ENCODE measurements around the gene NDST3.

The NDST3 gene

DNA sequence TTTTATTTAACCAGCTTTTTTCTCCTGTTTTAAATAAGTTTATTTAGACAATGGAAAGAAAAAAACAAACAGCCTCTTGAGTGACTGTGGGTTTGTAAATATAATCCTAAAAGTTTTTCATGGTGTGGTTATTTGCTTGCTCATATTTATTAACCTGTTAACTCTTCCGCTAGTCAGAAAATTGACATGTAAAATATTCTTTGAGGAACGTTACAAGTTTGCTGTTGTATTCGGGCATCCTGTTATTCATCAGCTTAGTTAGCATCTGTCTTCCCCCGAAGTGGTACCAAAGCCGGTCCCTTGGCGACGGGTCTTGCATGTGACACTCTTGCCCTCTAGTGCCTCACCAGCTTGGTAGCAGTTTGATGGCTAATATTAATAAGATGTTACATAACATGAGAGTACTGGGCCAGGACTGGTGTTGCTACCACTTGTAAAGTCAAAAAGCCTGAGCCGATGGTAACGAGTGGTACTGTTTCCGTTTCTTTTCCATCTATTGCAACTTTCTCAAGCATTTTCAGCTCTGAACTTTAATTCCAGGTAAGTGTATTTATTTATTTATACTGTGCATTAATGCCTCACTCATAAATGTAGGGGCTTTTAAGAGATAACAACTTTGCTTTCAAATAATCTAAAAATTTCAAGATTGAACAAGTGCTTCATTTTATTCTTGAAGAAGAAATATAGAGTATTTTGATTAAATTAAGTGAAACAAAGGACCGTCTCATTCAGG lies at the start of gene NDST3:
TSS of gene NDST3 (plus strand) at position 434 of the 733 bp plus-strand sequence. CDS start 19,425 bp downstream, outside the sequence.
- no peak for DNase-seq

DNA sequence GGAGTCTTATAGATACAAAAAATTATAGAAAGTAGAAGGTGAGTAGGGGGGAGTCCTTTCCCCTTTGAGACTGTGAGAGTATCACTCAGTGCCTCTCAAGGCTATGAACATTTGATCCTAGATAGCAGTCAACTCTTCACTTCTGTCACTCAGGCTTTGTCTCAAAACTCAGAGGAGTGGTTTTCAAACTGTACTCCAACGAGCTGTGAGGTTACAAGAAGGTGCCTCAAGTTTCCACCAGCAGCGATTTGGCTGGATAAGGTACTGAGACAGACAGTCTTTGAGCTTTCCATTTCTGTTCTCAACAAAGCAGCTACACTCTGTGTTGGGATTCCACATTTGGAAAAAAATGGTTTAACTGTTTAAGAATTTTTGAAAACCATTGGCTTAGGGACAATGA lies 48.0 kb upstream of the NDST3 start:
- DNase-seq, result no peak

DNA sequence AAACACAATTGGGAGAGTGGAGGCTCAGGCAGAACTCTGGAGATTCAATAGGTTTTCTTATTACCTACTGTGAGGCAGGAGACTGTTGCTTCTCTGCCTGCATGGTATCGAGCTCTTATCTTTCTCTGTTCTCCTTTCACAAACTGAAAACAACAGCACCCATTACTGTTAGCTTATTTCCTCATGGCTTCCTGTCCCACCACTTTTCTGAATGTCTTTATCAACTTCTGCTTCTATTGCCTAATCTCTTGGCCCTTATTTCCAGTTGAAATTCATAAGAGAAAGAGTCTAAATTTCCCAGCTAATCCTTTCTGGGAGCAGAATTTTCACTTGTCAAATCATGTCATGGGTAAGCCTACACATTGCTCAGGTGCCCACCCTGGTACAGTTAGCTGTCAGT lies 46.8 kb upstream of the NDST3 start:
- DNase-seq, result no peak

GRCh38 chr4:117996891-117997290 lies 37.4 kb upstream of the NDST3 start:
- no peak for DNase-seq

- DNase-seq, result no peak
Observed at GRCh38 chr4:118004088-118004487, 30.2 kb upstream of the NDST3 start.

- no peak for DNase-seq
Observed at GRCh38 chr4:118005883-118006282, 28.4 kb upstream of the NDST3 start.

GRCh38 chr4:118012142-118012541 lies 22.1 kb upstream of the NDST3 start:
- DNase-seq, result no peak

DNA sequence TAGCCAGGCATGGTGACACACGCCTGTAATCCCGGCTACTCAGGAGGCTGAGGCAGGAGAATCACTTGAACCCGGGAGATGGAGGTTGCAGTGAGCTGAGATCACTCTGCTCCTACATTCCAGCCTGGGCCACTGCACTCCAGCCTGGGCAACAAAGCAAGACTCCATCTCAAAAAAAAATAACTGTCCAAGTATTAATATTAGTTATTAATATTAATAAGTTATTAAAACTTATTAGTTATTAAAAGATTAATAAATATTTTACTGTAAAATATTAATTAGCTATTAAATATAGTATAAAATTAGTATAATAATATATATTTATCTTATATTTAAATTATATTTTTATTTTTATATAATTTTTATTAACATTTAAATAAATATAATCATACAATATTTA lies 19.5 kb upstream of the NDST3 start:
- no peak for DNase-seq

GRCh38 chr4:118018381-118019145 lies 15.7 kb upstream of the NDST3 start:
- no peak for DNase-seq

DNA sequence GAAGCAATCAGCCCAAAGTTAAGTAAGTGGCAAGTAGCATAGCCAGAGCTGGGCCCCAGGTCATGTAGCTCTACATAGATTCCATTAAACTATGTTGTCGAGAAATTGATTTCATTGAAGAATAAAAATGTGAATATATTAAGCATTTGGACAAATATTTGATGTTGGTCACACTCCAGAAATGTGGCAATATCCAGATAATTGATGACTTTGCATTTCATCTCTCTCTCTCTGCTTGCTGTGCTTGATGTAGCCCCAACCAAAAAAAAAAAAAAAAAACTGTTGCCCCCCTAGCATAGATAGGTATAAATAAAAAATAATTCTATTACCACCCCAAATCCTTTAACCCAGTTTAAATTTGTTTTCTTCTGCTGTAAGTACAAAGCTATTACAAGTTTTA lies 7.5 kb upstream of the NDST3 start:
- no peak for DNase-seq

GRCh38 chr4:118029224-118029623 lies 5.1 kb upstream of the NDST3 start:
- DNase-seq, result no peak

DNA sequence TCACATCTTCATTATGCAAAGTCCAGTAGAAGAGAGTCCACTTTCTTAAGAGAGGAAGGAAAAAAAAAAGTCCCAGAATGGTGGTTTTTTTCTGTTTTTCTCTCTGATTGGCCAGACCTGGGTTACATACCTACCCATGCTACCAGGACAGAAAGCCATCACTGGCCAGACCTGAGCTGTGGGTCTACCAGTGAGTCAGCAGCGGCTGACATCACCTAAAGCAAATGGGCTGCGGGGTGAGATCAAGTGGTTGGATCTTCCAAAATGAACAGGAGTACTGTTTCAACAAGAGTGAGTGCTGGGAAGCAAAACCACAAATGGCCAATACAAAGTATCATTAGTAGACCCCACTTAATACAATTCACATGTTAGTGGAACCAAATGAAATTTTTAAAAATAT lies 1.6 kb upstream of the NDST3 start:
- DNase-seq, result no peak

GRCh38 chr4:118033148-118034052 lies 886 bp upstream of the NDST3 start:
- DNase-seq, result no peak

- DNase-seq, result no peak
Observed at GRCh38 chr4:118035309-118035708, 1.0 kb downstream of the NDST3 start.

DNA sequence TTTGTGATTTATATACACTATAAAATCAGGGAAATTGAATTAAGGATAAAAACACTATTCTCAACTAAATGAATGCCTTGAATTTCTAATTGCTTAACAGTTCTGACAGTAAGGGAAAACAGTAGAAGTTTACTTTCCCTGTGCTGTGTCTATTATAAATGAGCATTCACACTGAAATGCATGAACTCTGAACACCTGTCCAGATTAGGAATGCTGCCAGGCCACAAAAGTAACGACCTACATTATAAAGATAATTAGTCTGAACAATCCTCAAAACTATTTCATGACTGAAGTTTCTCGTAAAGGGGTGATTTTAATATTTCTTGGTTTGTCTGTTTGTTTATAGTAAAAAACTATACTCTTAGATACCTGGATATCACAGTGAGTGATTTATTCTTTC lies 2.0 kb downstream of the NDST3 start:
- no peak for DNase-seq

DNA sequence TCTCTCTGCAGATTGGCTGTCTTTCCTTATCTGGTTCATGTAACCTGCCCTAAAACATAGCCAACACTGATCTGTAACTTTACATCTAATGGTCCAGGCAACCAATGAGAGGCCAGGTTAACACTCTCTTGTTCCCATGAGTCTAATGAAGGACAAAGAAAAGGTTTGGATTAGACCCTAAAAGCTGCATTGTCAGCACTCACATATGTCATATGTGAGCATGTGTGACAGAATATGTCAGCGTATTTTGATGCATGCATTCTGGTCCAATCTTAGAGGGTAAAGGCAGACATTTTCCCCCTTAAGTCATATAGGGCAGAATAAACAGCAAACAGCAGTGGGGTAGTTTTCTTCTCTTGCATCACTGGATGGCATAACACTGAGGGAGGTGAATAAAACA lies 3.7 kb downstream of the NDST3 start:
- no peak for DNase-seq

- no peak for DNase-seq
Observed at GRCh38 chr4:118046323-118046722, 12.0 kb downstream of the NDST3 start.

DNA sequence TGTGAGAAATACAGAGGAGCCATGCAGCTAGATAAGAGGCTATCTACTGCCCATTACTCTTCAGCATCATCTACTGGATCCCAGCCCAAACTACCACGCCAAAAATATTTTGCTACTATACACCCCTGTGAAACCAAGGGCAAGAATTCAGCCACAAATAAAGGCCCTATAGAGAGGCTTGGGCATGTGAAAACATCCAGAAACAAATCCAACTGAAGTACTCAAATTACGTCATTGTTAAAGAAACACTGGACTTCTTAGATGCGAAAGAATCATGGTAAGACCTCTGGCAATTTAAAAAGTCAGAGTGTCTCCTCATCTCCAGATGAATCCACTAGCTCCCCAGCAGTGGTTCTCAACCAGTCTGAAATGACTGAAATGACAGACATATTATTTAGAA lies 12.8 kb downstream of the NDST3 start:
- DNase-seq, result no peak

- DNase-seq, result no peak
Observed at GRCh38 chr4:118058955-118059354, 24.7 kb downstream of the NDST3 start.

DNA sequence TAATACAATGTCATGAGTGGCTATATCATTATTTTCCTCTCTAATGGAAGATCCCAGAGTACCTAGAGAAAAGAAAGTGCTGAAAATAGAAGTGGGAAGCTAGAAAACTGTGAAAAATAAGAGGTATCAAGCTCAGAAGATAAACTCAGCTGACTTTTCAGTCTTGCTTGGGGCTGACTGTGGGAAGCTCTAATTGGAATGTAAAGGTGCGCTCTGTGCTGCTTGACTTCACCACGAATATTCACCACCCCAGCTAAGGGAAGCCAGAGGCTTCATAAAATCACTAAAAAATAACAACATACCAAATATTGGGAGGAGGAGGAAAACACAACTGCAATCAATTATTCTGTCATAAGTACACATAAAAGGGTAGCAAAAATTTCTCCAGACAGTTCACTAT lies 25.1 kb downstream of the NDST3 start:
- no peak for DNase-seq

DNA sequence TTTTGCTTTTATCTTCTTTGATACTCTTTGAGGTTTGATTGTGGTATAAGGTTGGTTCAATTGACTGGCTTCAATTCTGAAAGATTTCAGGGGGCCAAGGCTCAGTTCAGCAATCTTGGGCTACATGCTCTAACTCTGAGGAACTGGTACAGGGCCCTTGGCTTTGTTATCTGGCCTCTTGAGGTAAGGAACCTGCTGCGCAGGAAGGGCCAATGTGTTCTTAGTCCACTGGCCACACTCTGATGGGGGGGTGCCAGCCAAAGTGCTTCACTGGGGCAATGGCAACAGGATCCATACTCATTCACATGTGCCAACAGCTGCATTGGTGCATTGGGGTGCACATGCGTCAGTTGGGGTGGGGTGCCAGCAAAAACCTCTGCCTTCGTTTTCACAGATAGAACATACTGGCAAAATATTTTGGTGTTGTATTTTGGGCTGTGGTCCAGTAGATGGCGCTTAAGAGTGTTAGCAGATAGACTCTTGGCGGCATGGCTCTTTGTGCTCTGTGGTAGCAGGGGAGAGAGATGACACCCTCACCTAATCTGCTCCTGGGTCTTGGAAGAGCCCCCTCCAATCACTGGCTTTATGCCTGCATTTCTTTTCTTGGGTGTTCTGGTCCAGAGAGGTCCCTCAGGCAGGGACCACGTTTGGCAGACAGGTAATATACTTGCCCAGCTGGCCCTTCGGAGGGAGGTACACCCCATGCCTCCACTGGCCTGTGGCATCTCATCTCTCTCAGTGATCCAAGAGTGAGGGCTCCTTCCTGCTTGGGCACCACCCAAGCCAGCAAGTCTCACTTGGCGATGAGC lies 42.9 kb downstream of the NDST3 start:
- DNase-seq, result no peak

DNA sequence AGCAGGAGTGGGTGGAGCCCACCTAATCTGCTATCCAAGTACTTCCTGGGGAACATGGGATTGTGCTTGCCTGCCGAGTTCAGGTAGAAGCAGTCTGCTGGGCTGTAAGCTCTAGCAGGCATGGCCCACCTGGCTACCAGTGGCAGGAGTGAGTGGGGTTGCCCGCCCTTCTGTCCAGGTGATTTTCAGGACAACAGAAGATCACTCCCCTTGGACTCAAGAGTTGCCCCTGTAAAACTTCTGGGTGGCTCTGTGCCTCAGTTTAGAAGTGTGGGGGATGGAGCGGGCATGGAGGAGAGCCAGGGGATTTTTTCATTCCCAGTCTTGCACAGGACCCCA lies 43.5 kb downstream of the NDST3 start:
- no peak for DNase-seq

- no peak for DNase-seq
Observed at GRCh38 chr4:118081434-118081833, 47.1 kb downstream of the NDST3 start.
